HG03159 (cell line): ENCODE data around the gene RUFY2.
"Not testable (repeated sequence)": the region's sequence is repeated elsewhere in the genome, so short reads cannot be mapped to it uniquely, and the experiment has no call there.

Experiments
- ATAC-seq: cut with Tn5 transposase; IDR thresholded peaks from one replicate; pipeline ENCODE4 v1.9.1; 2021; ENCODE audit warnings: mild to moderate bottlenecking, moderate library complexity; ENCODE audit not compliant: unreplicated experiment

The RUFY2 gene

GRCh38 chr10:68329506-68329861, 77.6 kb downstream of the RUFY2 start:
- no peak for ATAC-seq

GRCh38 chr10:68327889-68328786, 78.9 kb downstream of the RUFY2 start:
- no peak for ATAC-seq

- ATAC-seq = not testable (repeated sequence)
These were observed 82.7 kb downstream of the RUFY2 start for GRCh38 chr10:68324396-68324795.

- ATAC-seq = no peak
These were observed 88.6 kb downstream of the RUFY2 start for GRCh38 chr10:68318331-68319059.

- ATAC-seq = no peak
These were observed 91.5 kb downstream of the RUFY2 start for GRCh38 chr10:68315582-68315981.

- ATAC-seq = not testable (repeated sequence)
These were observed 92.1 kb downstream of the RUFY2 start for GRCh38 chr10:68314930-68315329.

- no peak for ATAC-seq
These were observed 96.5 kb downstream of the RUFY2 start for GRCh38 chr10:68310531-68310930.

- no peak for ATAC-seq
These were observed 101.2 kb downstream of the RUFY2 start for GRCh38 chr10:68305854-68306253.

GRCh38 chr10:68303849-68304412, 103.1 kb downstream of the RUFY2 start:
- no peak for ATAC-seq

- no peak for ATAC-seq
These were observed 104.2 kb downstream of the RUFY2 start for GRCh38 chr10:68302871-68303270.

GRCh38 chr10:68302503-68302823, 104.6 kb downstream of the RUFY2 start:
- ATAC-seq = no peak

GRCh38 chr10:68301790-68302502, 105.1 kb downstream of the RUFY2 start:
- ATAC-seq = peak; percentile 56

- no peak for ATAC-seq
These were observed 105.8 kb downstream of the RUFY2 start for GRCh38 chr10:68301301-68301700.

- no peak for ATAC-seq
These were observed 110.0 kb downstream of the RUFY2 start for GRCh38 chr10:68296843-68297663.
